T1000 (cell line): ENCODE data around the gene C20orf141.

Experiments
- DNase-seq: peaks from one replicate; lab custom pipeline; 2025; ENCODE audit warnings: mixed read lengths; lab: John Stamatoyannopoulos, UW

The C20orf141 gene

DNA sequence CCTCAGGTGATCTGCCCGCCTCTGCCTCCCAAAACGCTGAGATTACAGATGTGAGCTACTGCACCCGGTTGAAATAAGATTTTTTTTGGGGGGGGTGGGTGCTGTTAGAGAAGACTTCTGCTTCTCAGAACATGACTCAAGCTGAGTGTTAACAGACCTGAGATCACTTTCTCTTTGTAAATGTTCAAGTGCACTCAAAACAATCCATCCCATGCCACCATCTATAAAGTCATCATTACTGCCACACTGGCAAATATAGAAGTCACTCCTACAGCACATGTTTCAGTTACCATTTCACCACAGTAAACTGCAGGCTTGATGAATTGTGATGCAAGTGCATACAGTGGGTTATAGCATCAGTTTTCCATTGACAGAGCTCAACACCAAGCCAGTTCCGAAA lies 34.7 kb downstream of the C20orf141 start:
- DNase-seq: no peak

DNA sequence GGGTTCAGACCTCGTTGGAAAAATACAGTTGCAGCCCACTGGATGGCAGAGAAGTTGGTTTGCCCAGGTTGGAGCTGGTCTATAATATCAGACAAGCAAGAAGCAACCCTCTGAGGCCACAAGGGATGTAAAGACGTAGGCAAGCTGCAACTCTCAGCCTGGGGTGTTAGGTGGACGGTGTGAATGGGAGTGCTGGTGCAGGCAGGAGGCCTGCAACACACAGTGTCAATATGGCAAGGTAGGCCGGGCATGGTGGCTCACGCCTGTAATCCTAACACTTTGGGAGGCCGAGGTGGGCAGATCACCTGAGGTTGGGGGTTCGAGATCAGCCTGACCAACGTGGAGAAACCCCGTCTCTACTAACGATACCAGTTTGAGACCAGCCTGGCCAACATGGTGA lies 36.3 kb downstream of the C20orf141 start:
- DNase-seq: no peak

DNA sequence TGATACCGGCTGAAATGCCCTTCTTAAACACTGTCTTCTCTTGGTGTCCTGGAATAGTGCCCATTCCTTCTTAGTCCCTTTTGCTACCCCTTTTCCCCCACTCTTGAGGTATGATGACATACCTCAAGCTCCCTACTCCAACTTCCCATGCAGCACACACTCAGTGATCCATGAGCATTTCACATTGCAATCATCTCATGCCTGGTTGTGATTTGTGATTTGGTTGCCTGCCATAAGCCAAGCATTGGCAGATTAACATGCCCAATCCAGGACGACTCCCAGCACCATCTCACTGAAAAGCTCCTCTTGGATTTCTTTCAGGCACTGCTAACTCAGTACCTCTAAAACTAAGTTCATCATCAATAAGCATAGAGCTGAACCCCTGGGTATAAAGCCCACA lies 43.8 kb downstream of the C20orf141 start:
- DNase-seq: no peak

DNA sequence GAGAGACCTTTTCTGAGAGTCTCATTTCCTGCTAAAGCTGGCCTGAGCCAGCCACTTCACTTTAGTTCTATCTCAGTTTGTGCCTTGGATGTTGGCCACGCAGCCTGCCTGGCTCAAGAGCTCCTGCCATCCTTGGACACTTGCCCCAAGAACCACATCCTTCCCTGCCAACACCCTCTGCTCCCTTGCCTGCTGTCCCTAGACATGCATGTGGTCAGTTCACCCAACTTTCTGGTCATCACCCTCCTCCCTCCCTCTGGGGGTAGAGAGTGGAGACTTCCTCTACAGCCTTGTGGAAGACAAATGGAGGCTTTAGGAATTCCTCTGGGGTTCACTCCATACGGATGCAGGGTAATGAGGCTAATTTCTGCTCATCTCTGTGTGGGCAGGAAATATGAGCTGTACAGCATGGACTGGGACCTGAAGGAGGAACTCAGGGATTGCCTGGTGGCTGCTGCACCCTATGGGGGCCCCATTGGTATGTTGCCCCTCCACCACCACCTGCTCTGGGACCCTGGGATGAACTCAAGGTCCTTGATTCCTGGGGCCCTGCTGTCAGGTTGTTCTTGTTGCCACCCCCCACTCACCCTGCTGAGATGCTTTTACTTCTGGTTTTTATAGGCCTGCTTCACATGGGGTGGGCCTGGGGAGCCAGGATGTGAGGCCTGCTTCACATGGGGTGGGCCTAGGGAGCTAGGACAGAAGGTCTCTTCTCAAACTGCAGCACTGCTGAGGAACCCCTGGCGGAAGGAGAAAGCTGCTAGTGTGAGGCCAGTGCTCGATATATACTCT lies 44.7 kb downstream of the C20orf141 start:
- no peak for DNase-seq

DNA sequence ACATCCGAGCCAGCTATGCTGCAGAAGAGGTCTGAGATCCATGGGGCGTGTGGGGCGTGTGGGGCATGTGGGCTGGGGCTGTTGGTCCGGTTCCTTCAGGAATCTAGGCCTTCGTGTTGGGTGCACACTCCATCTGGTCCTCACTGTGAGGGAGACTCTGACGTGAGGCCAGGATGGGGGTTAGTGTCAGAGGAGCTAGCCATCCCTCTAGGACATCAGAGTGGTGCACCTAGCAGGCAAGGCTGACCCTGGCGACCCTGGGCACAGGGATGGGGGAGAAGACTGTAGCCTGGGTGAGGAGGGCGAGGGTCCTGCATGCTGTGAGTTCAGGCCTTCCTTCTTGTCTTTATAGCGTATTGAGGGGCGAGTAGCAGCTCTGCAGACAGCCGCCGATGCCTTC lies 49.8 kb downstream of the C20orf141 start:
- no peak for DNase-seq

DNA sequence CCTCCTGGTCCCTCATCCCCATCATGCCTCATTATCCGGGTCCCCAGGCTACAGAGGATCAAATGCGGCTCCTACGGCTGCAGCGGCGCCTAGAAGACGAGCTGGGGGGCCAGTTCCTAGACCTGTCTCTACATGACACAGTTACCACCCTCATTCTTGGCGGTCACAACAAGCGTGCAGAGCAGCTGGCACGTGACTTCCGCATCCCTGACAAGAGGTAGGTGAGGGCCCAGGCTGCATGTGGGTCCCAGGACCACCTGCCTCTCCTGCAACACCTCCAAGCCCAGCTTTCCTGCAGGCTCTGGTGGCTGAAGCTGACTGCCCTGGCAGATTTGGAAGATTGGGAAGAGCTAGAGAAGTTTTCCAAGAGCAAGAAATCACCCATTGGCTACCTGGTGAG lies 50.3 kb downstream of the C20orf141 start:
- no peak for DNase-seq
